GM21737 (cell line): ENCODE data around the gene KRTAP16-1.
"Not testable (repeated sequence)": the region's sequence is repeated elsewhere in the genome, so short reads cannot be mapped to it uniquely, and the experiment has no call there.

Source experiments
- ATAC-seq: cut with Tn5 transposase; IDR thresholded peaks from one replicate; pipeline ENCODE4 v1.9.1; 2021; ENCODE audit warnings: mild to moderate bottlenecking, moderate library complexity; ENCODE audit not compliant: unreplicated experiment

KRTAP16-1 gene

GRCh38 chr17:41302981-41303380, 6.1 kb downstream of the KRTAP16-1 start:
- no peak for ATAC-seq

GRCh38 chr17:41301916-41302901, 6.9 kb downstream of the KRTAP16-1 start, which contains the start of gene KRTAP29-1:
TSS of gene KRTAP29-1 (minus strand) at chr17:41302851. CDS start at chr17:41302851, 0 bp downstream.
- ATAC-seq, result no peak

- ATAC-seq, result no peak
These were observed 7.8 kb downstream of the KRTAP16-1 start for GRCh38 chr17:41301204-41301790.

GRCh38 chr17:41298458-41299135, 10.5 kb downstream of the KRTAP16-1 start:
- no peak for ATAC-seq

DNA sequence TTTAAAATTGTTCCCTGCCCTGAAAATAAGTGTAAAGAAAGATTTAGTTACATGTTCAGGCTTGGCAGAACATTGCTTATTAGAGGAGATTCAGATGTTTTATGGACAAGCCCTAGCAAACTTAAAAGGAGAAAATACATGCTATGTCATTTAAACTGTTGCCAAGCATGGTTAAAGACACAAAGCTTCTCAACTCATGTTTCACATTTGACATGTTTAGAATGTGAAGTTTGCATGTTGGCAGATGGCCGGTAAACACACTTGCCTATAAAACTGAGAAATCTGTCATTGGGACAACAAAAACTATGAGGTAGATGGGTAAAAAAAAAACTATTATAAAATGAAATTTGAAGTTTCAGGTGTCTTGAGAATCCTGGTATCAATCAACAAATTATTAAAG, 12.3 kb downstream of the KRTAP16-1 start:
- no peak for ATAC-seq

- ATAC-seq, result no peak
These were observed 15.1 kb downstream of the KRTAP16-1 start for GRCh38 chr17:41294016-41294415.

- no peak for ATAC-seq
These were observed 22.1 kb downstream of the KRTAP16-1 start for GRCh38 chr17:41287050-41287449.

- ATAC-seq, result no peak
These were observed 24.6 kb downstream of the KRTAP16-1 start for GRCh38 chr17:41284546-41284945.

GRCh38 chr17:41284043-41284442, 25.1 kb downstream of the KRTAP16-1 start:
- ATAC-seq, result no peak

DNA sequence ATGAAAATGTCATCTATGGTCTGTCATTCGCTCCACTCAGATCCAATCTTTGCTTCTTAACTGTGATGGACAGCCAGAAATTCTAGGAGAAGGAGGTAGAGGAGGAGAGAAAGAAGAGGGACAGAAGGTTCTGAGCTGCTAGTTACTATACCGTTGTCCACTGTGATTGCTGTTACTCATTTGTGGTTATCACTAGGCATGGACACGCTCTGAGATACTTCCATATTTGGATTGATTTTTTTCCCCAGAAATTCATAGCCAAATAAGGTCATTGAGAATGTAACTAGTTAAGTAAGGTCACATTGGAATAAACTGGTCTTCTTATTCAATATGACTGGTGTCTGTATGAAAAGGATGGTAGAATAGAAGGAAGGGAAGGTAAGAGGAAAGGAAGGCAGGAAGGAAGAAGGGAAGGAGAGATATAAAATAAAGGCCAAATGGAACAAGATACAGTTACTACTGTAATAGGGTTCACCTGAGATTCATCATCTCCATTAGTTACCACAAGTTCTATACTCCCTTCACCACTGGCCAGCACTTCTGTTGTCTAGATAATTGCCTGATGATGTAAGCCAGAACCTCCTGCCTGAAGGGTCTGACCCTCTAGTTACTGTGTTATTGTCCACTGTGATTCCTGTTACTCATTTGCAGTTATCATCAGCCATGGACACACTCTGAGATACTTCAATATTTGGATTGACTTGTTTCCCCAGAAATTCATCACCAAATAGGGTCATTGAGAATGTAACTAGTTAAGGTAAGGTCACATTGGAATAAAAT, 30.7 kb downstream of the KRTAP16-1 start:
- no peak for ATAC-seq

- not testable (repeated sequence) for ATAC-seq
These were observed 33.4 kb downstream of the KRTAP16-1 start, which contains the start of gene KRTAP9-7 for GRCh38 chr17:41275648-41276190. TSS of gene KRTAP9-7 (plus strand) at chr17:41275698. CDS start at chr17:41275698, 0 bp downstream.

DNA sequence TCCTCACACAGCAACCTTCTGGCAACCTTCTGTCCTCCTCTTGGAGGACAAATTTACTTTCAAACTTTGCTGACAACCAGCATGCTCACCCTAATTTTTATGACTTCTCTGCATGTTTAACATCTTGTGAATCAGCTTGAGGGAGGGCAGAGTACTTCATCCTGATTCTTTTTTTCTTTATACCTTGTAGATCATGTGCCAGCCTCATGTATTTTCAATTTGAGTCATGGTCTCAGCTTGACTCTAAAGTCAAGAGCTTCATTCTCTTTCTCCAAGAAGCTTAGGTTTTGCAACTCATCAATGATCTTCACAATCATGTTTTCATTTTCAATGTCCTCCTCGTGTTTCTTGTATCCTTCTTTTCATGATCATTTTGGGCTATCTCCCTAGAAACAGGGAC, 37.3 kb downstream of the KRTAP16-1 start:
- no peak for ATAC-seq

DNA sequence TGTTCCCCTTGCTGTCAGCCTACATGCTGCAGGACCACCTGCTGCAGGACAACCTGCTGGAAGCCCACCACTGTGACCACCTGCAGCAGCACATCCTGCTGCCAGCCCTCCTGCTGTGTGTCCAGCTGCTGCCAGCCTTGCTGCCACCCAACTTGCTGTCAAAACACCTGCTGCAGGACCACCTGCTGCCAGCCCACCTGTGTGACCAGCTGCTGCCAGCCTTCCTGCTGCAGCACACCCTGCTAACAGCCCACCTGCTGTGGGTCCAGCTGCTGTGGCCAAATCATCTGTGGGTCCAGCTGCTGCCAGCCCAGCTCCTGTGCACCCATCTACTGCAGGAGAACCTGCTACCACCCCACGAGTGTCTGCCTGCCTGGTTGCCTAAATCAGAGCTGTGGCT, 37.8 kb downstream of the KRTAP16-1 start:
- ATAC-seq, result not testable (repeated sequence)

DNA sequence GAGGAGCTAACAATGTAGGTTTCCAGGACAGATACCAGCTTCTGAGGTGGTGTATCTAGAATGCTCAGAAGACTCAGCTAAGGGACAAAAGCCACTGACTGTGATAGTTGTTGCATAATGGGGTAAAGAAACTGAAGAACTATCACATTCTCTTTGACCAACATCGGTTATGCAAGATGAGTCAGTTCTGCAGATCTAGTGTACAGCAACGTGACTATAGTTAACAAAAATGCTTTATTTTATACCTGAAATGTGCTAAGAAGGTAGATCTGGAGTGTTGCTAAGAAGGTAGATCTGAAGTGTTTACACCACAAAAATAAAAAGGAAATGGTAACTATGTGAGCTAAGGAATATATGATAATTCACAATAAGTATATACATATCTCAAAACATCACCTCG, 41.4 kb downstream of the KRTAP16-1 start:
- no peak for ATAC-seq

- ATAC-seq, result no peak
These were observed 44.0 kb downstream of the KRTAP16-1 start, which contains the start of gene KRTAP9-6 for GRCh38 chr17:41265078-41265477. TSS of gene KRTAP9-6 (plus strand) at chr17:41265378. CDS start at chr17:41265378, 0 bp downstream.

DNA sequence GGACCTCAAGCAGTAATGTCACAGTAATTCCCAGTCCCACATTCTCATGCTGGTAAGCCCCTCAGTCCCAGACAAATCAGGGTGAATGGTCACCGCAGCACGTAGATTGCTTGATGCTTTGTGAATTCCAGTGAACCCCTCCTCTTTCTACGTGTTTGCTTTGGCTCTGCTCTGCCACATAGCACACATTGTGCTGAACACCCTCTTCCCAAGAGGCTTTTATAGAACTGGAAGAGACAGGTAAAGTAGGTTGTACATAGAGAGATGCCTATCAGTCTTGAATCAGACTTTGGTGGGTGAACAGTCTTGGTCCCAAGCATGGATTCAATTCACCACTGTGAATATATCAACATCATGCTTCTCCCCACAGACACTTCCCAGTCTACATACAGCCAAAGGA, 44.5 kb downstream of the KRTAP16-1 start:
- ATAC-seq, result no peak

- ATAC-seq, result no peak
These were observed 45.9 kb downstream of the KRTAP16-1 start for GRCh38 chr17:41263212-41263611.

GRCh38 chr17:41258406-41258805, 50.7 kb downstream of the KRTAP16-1 start:
- ATAC-seq, result no peak
